Measurements from ENCODE around the gene TOX3.

Gene TOX3

GRCh38 chr16:52563767-52564611 lies 17.0 kb upstream of the TOX3 start:
- DNase-seq (ENCODE audit: low read depth in 2 of 3, low spot score in 2 of 3): no peak

DNA sequence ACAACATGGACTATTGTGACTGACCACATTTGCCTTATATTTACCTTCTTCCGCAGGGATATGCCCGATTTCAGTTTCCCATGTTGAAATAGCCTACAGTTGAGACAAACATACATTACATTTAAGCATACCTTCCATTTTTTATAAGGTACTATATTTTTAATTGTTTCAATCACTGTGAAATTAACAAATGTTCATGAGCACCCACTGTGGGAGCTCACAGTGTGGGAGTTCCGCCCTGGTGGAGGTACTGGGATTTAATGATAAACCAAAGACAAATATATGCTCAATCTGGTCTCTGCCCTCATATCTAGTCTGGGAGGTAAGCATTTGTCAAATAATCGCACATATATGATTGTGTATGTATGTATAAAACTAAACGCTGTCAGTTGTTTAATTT lies 15.8 kb upstream of the TOX3 start:
- DNase-seq (ENCODE audit: low read depth in 2 of 3, low spot score in 2 of 3): no peak

- no peak for DNase-seq (ENCODE audit: low read depth in 2 of 3, low spot score in 2 of 3)
Observed at GRCh38 chr16:52561910-52562741, 15.2 kb upstream of the TOX3 start.

DNA sequence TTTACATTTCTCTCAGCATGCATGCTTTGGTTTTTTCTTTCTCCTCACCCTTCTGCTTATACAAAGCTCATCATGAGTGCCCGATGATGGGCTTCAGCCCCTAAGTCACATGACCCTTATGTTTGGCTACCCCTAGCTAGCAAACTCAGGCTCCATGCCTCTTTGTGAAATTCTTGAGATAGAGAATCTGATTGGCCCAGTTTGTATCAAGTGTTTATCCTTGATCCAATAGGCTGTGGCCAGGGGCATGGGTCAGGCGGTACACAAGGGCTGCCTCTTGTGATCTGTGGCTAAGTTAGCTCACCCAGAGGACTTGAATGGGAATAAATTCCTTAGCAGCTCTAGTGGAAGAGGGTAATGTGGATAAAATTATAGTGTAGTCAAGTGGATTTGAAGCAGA lies 11.5 kb upstream of the TOX3 start:
- no peak for DNase-seq (ENCODE audit: low read depth in 2 of 3, low spot score in 2 of 3)

- DNase-seq (ENCODE audit: low read depth in 2 of 3, low spot score in 2 of 3): no peak
Observed at GRCh38 chr16:52557236-52557635, 10.3 kb upstream of the TOX3 start.

- DNase-seq (ENCODE audit: low read depth in 2 of 3, low spot score in 2 of 3): no peak
Observed at GRCh38 chr16:52556083-52556482, 9.1 kb upstream of the TOX3 start.

GRCh38 chr16:52555572-52555971 lies 8.6 kb upstream of the TOX3 start:
- DNase-seq (ENCODE audit: low read depth in 2 of 3, low spot score in 2 of 3): no peak

DNA sequence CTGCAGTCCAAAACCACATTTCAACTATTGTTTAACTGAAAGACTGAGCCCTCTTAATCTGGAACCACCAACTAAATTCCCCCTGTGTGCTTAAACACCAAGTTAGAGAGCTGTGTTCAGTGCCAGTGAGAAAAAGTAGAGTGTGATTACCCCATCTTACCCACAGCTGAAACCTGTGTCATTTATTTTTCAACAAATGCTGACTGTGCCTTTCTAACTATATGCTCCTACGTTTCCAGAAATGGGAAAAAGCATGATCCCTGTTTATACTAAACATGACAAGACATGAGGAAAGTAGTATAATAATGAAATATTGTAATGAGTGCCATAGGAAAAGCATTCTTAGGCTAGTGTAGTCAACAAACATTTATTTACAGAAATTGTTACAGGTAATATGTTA lies 7.4 kb upstream of the TOX3 start:
- no peak for DNase-seq (ENCODE audit: low read depth in 2 of 3, low spot score in 2 of 3)

DNA sequence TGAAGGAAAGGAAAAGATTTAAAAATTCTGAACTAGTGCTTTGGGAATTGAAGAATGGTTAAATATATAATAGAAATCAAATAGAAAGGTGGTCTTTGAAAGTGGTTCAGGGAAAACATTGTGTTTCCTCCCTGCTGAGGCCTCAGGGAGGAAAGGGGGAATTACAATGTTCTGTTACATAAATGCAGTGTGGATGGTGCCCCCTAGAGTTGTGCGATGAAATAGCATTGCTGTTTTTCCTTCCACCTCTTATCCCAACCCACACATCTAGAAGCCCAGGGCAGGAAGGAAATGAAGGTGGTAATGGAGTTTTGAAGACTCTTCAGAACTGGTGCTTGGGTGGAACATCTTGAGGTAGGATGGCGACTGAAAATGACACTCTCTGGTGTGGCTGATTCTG lies 6.4 kb upstream of the TOX3 start:
- no peak for DNase-seq (ENCODE audit: low read depth in 2 of 3, low spot score in 2 of 3)

- no peak for DNase-seq (ENCODE audit: low read depth in 2 of 3, low spot score in 2 of 3)
Observed at GRCh38 chr16:52552643-52553042, 5.7 kb upstream of the TOX3 start.

GRCh38 chr16:52549011-52549692 lies 2.2 kb upstream of the TOX3 start:
- DNase-seq (ENCODE audit: low read depth in 2 of 3, low spot score in 2 of 3): no peak

GRCh38 chr16:52548261-52549010 lies 1.5 kb upstream of the TOX3 start:
- no peak for DNase-seq (ENCODE audit: low read depth in 2 of 3, low spot score in 2 of 3)

DNA sequence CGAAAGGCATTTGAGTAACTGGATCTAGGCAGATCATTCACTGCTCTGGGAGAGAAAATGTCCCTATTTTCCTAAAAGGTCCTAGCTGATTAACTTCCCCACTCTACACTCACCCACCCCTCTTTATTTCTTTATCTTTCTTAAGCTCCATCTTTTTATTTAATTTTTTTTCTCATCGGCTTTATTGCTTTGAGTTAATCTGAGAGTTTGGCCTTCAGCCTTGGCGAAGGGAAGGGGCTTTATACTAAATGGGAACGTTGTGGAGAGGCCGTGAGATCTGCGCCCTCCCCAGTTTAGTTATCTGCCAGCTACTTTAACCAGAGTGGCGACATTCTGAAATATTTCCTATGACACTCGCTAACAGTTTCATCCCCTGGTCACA lies 882 bp upstream of the TOX3 start:
- DNase-seq (ENCODE audit: low read depth in 2 of 3, low spot score in 2 of 3): no peak

DNA sequence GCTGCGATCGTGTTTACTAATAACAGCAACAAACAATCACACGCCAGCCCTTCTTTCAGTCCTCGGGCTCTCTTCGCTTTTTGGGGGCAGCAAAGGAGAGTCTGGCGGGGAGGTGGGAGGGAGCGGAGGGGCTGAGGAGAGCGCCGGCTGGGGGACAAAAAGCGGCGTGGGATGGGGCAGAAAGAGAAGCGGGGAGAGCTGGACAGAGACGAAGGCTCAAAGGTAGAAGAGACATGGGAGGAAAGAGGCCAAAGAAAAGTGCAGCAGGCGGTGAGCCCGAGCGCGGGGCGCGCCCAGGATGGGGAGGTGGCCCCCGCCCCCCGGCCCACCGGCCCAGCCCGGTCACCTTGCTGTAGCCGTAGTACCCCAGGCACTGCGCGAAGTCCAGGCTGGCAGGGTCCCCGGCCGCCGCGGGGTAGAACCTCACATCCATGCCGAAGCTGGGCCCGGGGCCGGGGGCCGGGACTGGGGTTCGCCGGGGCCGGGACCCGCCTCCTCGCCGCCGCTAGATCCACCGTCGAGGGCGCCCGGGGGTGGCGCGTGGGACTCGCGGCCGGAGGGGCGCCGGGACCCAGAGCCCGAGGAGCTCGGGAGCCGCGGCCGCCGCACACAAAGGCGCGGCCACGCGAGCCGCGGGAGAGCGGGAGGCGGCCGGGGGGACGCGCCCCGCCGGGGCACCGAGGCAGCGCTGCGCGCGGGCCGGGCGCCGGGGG lies 496 bp downstream of the TOX3 start:
- DNase-seq (ENCODE audit: low read depth in 2 of 3, low spot score in 2 of 3): no peak

- DNase-seq (ENCODE audit: low read depth in 2 of 3, low spot score in 2 of 3): no peak
Observed at GRCh38 chr16:52545898-52546266, 1.1 kb downstream of the TOX3 start.

DNA sequence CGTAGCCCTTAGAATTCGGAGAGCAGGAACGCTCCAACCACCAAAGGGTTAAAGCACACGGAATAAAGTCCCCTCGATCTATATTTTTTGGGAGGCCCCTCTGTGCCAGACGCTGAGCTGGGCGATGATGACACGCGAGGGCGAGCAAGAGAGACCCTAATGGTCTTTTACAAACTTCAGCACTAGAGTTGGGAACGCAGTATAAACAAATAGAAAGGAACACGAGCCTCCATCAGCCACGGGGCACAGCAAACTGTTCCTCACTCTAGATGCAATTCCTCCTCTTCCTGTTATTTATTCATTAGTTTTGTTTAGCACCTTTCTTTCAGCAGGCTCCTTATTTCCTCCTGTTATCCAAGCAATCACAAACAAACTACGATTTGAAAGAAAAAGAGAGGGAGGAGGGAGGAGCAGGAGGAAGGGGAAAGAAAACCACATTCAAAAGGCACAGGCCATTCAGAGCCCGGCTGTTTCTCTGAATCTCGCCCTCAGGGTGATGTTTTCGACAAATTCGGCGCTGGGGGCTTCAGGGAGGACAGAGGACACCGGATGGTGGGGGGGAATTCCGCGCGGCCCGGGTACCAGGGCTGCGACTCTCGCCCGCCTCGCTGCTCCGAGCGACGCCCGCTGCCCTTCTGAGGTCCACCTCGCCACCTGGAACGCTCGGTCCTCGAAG lies 1.6 kb downstream of the TOX3 start:
- no peak for DNase-seq (ENCODE audit: low read depth in 2 of 3, low spot score in 2 of 3)

GRCh38 chr16:52544703-52545102 lies 2.2 kb downstream of the TOX3 start:
- no peak for DNase-seq (ENCODE audit: low read depth in 2 of 3, low spot score in 2 of 3)

- no peak for DNase-seq (ENCODE audit: low read depth in 2 of 3, low spot score in 2 of 3)
Observed at GRCh38 chr16:52543654-52544053, 3.3 kb downstream of the TOX3 start.

- DNase-seq (ENCODE audit: low read depth in 2 of 3, low spot score in 2 of 3): no peak
Observed at GRCh38 chr16:52540910-52541309, 6.0 kb downstream of the TOX3 start.

DNA sequence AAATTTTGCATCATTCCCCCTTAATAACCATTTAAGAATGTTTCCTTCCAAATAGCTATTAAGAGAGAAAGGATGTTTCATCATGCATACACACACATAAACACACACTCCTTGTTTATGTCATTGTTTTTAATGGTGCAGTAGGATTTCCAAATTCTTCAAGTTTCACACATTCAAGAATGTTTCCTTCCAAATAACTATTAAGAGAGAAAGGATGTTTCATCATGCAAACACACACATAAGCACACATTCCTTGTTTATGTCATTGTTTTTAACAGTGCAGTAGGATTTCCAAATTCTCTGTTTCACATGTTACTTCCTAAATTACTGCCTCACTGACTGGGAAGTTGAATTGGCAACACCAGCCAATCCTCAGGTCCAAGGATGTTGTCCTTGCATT lies 7.8 kb downstream of the TOX3 start:
- no peak for DNase-seq (ENCODE audit: low read depth in 2 of 3, low spot score in 2 of 3)

All from activated CD8-positive, alpha-beta memory T cell treated with anti-CD3 and anti-CD28 coated beads for 48 hours (primary cell).